Tibial nerve (tissue), 4 donors: Measurements from ENCODE around the gene CDKN2A.

ENCODE experiments used
- CTCF ChIP-seq, 5 experiments: fragments of 200-600 bp in 3 of 5; fragments of 450-650 bp in 2 of 5; sonication (generic) in 3 of 5; IDR thresholded peaks; one replicate each; pipeline ENCODE4 v1.5.1; 2016 to 2019; ENCODE audit warnings: antibody characterized with exemption in 5 of 5, mild to moderate bottlenecking in 3 of 5, moderate library complexity in 2 of 5
- EP300 ChIP-seq, 2 donors: sonication (generic); formaldehyde crosslinking; IDR thresholded peaks; one replicate each; pipeline ENCODE4 v1.6.1; 2017; ENCODE audit warnings: antibody characterized with exemption in 2 of 2, mild to moderate bottlenecking in 1 of 2
- POLR2A ChIP-seq, 2 donors: fragments of 450-650 bp; IDR thresholded peaks; one replicate each; pipeline ENCODE4 v1.6.1; 2017; ENCODE audit warnings: antibody characterized with exemption in 2 of 2, mild to moderate bottlenecking in 2 of 2, moderate library complexity in 2 of 2

GRCh38 chr9:21995006-21995665 is 944 bp upstream of the CDKN2A start:
- TF ChIP-seq CTCF (IDR thresholded peaks at IDR 0.05) = no peak
- TF ChIP-seq POLR2A (IDR thresholded peaks at IDR 0.05) = no peak
- no peak for TF ChIP-seq EP300 (IDR thresholded peaks at IDR 0.05)
